B cell (primary cell): Measurements from ENCODE around the gene POLR3B. TPM values are rescaled to one million over a fixed set of nuclear protein-coding genes. Genes with fewer than 3 reads are reported as not detected.

Source experiments
- ATAC-seq: fragments of 200-7000 bp; cut with Tn5 transposase; one replicate; pipeline ENCODE4 v1.10.0; 2021; ENCODE audit warnings: low read depth, mild to moderate bottlenecking, moderate number of reproducible peaks, moderate library complexity
- CTCF ChIA-PET: fragments of 350-600 bp; sonication (Branson Sonifier 250); formaldehyde crosslinking; loops from one replicate; lab custom pipeline; 2021; ENCODE audit warnings: antibody characterized with exemption, inconsistent platforms; lab: Charles Lee
- POLR2A ChIA-PET: fragments of 350-600 bp; sonication (Branson Sonifier 250); formaldehyde crosslinking; loops from one replicate; lab custom pipeline; 2021; ENCODE audit warnings: antibody characterized with exemption; lab: Charles Lee
- DNase-seq: peaks from one replicate; pipeline ENCODE4 v3.0.0; 2013
- H2AFZ ChIP-seq: 2 replicates; pipeline ENCODE4 v1.6.1; 2012; ENCODE audit warnings: mild to moderate bottlenecking, low read depth, low read length; ENCODE audit not compliant: insufficient read depth, poor library complexity, severe bottlenecking
- H3K27ac ChIP-seq, 2 donors: 1 replicate in 1 of 2; 2 replicates in 1 of 2; pipeline ENCODE4 v1.5.1; 2012 to 2013; ENCODE audit warnings: low read length in 2 of 2, mild to moderate bottlenecking in 2 of 2, moderate library complexity in 1 of 2
- H3K27me3 ChIP-seq, 4 experiments: fragments of 200-600 bp in 1 of 4; sonication (generic) in 1 of 4; replicated peaks in 1 of 4; 1 replicate in 2 of 4; 2 replicates in 2 of 4; pipeline versions ENCODE4 v1.6.1 to v1.7.0; 2013 to 2016; ENCODE audit warnings: low read length in 3 of 4, mild to moderate bottlenecking in 2 of 4, mixed read lengths in 1 of 4, moderate library complexity in 1 of 4; ENCODE audit not compliant: insufficient read depth in 4 of 4, control insufficient read depth in 3 of 4; ENCODE audit errors: control extremely low read depth in 1 of 4
- H3K36me3 ChIP-seq, 2 experiments: replicated peaks in 1 of 2; 1 replicate in 1 of 2; 2 replicates in 1 of 2; pipeline versions ENCODE4 v1.6.1 to v1.7.1; 2013; ENCODE audit warnings: low read length in 1 of 2; ENCODE audit not compliant: insufficient read depth in 2 of 2, control insufficient read depth in 1 of 2; ENCODE audit errors: control extremely low read depth in 1 of 2, extremely low read depth in 1 of 2
- H3K4me1 ChIP-seq, 2 donors: fragments of 200-600 bp in 1 of 2; sonication (generic) in 1 of 2; 1 replicate in 1 of 2; 2 replicates in 1 of 2; pipeline versions ENCODE4 v1.5.1 to v1.6.1; 2013 to 2017; ENCODE audit warnings: low read length in 2 of 2; ENCODE audit not compliant: control insufficient read depth in 2 of 2, insufficient read depth in 2 of 2
- H3K4me2 ChIP-seq: replicated peaks from 2 replicates; pipeline ENCODE3; 2012; ENCODE audit warnings: mild to moderate bottlenecking, low read depth, low read length; ENCODE audit not compliant: poor library complexity, severe bottlenecking
- H3K4me3 ChIP-seq, 5 experiments: fragments of 200-600 bp in 1 of 5; sonication (generic) in 1 of 5; 1 replicate in 3 of 5; 2 replicates in 2 of 5; pipeline versions ENCODE4 v1.5.1 to v1.7.0; 2011 to 2016; ENCODE audit warnings: low read length in 4 of 5, mild to moderate bottlenecking in 4 of 5, low read depth in 2 of 5, control low read depth in 1 of 5, moderate library complexity in 1 of 5; ENCODE audit not compliant: insufficient read depth in 1 of 5; ENCODE audit errors: control extremely low read depth in 1 of 5, extremely low read depth in 1 of 5
- H3K79me2 ChIP-seq: fragments of 200-600 bp; sonication (generic); one replicate; pipeline ENCODE4 v1.6.0; 2016; ENCODE audit warnings: low read length; ENCODE audit not compliant: control insufficient read depth, insufficient read depth
- H3K9ac ChIP-seq: fragments of 200-600 bp; sonication (generic); 2 replicates; pipeline ENCODE4 v1.6.1; 2017; ENCODE audit warnings: mild to moderate bottlenecking, low read length, moderate library complexity
- H3K9me3 ChIP-seq, 3 donors: one replicate each; pipeline versions ENCODE4 v1.6.1 to v1.7.1; 2013; ENCODE audit warnings: low read length in 2 of 3; ENCODE audit not compliant: control insufficient read depth in 2 of 3, insufficient read depth in 1 of 3; ENCODE audit errors: control extremely low read depth in 1 of 3
- H4K20me1 ChIP-seq: 2 replicates; pipeline ENCODE4 v1.6.0; 2012; ENCODE audit warnings: mild to moderate bottlenecking, low read length; ENCODE audit not compliant: insufficient read depth, control insufficient read depth, poor library complexity, severe bottlenecking
- H3K27ac Mint-ChIP-seq: one replicate; pipeline ENCODE4 v1.8.0; 2021; ENCODE audit warnings: mixed read lengths
- H3K27me3 Mint-ChIP-seq: one replicate; pipeline ENCODE4 v1.8.0; 2021; ENCODE audit warnings: mixed read lengths
- H3K4me1 Mint-ChIP-seq: one replicate; pipeline ENCODE4 v1.8.0; 2021; ENCODE audit warnings: mixed read lengths
- H3K4me3 Mint-ChIP-seq: one replicate; pipeline ENCODE4 v1.8.0; 2021; ENCODE audit warnings: mixed read lengths
- H3K9me3 Mint-ChIP-seq: one replicate; pipeline ENCODE4 v1.8.0; 2022; ENCODE audit warnings: mixed read lengths; ENCODE audit not compliant: insufficient read depth
- CTCF ChIP-seq: fragments of 200-600 bp; IDR thresholded peaks from one replicate; pipeline ENCODE4 v1.8.0; 2022; ENCODE audit warnings: antibody characterized with exemption, mild to moderate bottlenecking
- EZH2 ChIP-seq: IDR thresholded peaks from 2 replicates; pipeline ENCODE4 v1.6.1; 2012; ENCODE audit warnings: borderline replicate concordance, low read depth, mild to moderate bottlenecking, moderate library complexity, low read length; ENCODE audit not compliant: insufficient read depth, poor library complexity, severe bottlenecking
- WGBS: methylation state at CpG from one replicate; pipeline ENCODE4 v1.1.5; 2013; ENCODE audit warnings: missing lambda C conversion rate; ENCODE audit not compliant: insufficient coverage; 5-methylcytosine and 5-hydroxymethylcytosine counted together
- intact Hi-C: fragments of 100-400 bp; cut with micrococcal nuclease; formaldehyde crosslinking; loops from one replicate; pipeline ENCODE4 v1.10.0; 2022
- polyA plus RNA-seq: library from polyadenylated mRNA; depleted of rRNA; stranded (reverse); fragments of >200 nt; gene quantifications from 2 replicates; pipeline ENCODE4 v1.2.3, GENCODE V29; 2012
- total RNA-seq, 2 donors: library from RNA; stranded (reverse); fragments of 120-200 nt in 1 of 2; gene quantifications; 1 replicate in 1 of 2; 2 replicates in 1 of 2; pipeline versions ENCODE4 v1.2.3 to v1.2.4, GENCODE V29; 2013 to 2022

POLR3B gene
- total and polyA plus RNA-seq, 2 donors (not counting 1 experiment from before 2014, with no cell fraction given) = 1.3 to 9.7 TPM

- intact Hi-C loops = no loop called here
- Histone ChIP-seq H3K9me3 (no peaks in the 10 kb centered on the region), H3K4me1 (no peaks in the 10 kb centered on the region), H3K79me2 (no peaks in the 10 kb centered on the region), H3K27ac (no peak overlapping the region), H3K4me2 (no peak overlapping the region), H4K20me1 (no peaks in the 10 kb centered on the region), H3K9ac (no peak overlapping the region), H3K27me3 (no peaks in the 10 kb centered on the region), H3K4me3 (no peak overlapping the region), H3K36me3 (no peaks in the 10 kb centered on the region), H2AFZ (no peak overlapping the region)
- ChIA-PET POLR2A (no interaction called here), CTCF (no interaction called here)
- Mint-ChIP-seq H3K27ac (no peak overlapping the region), H3K4me3 (no peak overlapping the region), H3K9me3 (no peaks in the 10 kb centered on the region), H3K4me1 (no peaks in the 10 kb centered on the region), H3K27me3 (peaks cover 8% of the 10 kb centered on the region)
- 100% methylated on average over 1 of the region's 2 CpGs for WGBS
- DNase-seq = no peak
- no peak for TF ChIP-seq EZH2
- TF ChIP-seq CTCF = no peak
- no peak for ATAC-seq
Measured at GRCh38 chr12:106527356-106527755, 169.8 kb downstream of the POLR3B start.

DNA sequence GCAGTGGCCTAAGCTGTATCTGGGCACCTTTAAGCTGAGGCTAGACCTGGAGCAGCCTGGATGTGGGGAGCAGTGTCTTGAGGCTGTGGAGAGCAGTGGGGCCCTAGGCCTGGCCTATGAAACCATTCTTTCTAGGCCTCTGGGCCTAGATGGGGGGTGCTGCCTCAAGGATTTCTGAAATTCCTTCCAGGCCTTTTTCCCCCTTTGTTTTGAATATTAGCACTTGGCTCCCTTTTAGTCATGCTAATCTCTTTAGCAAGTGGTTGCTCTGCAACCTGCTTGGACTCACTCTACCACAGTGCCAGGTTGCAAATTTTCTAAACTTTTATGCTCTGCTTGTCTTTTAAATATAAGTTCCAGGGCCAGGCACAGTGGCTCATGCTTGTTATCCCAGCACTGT, 183.7 kb downstream of the POLR3B start:
- peaks cover 13% of the 10 kb centered on the region for H3K27me3 Mint-ChIP-seq
- POLR2A ChIA-PET = no interaction called here

More for the DNA sequence above, 183.7 kb downstream of the POLR3B start:
- H3K4me3 ChIP-seq = no peak overlapping the region
- no peak overlapping the region for H3K9ac ChIP-seq
- no peaks in the 10 kb centered on the region for H3K4me1 Mint-ChIP-seq
- no peaks in the 10 kb centered on the region for H3K36me3 ChIP-seq
- ATAC-seq (no peak), DNase-seq (no peak)
- peaks cover 0 to 14% (median 1%) of the 10 kb centered on the region in 3 donors for H3K9me3 ChIP-seq
- H4K20me1 ChIP-seq = no peaks in the 10 kb centered on the region
- no peak for TF ChIP-seq EZH2
- no peak for TF ChIP-seq CTCF
- H3K4me2 ChIP-seq = no peak overlapping the region
- H2AFZ ChIP-seq = no peak overlapping the region
- intact Hi-C loops = no loop called here
- H3K27me3 ChIP-seq = peaks cover 0 to 4% (median 0%) of the 10 kb centered on the region in 4 experiments
- peaks cover 9% of the 10 kb centered on the region for H3K9me3 Mint-ChIP-seq
- no peaks in the 10 kb centered on the region for H3K4me1 ChIP-seq
- no peaks in the 10 kb centered on the region for H3K79me2 ChIP-seq
- no peak overlapping the region for H3K4me3 Mint-ChIP-seq
- CTCF ChIA-PET = no interaction called here
- no peak overlapping the region for H3K27ac ChIP-seq
- no peak overlapping the region for H3K27ac Mint-ChIP-seq
